ENCODE results near the gene GIGYF2. TPM values are rescaled to one million over a fixed set of nuclear protein-coding genes. Genes with fewer than 3 reads are reported as not detected.
"Not testable (repeated sequence)": the region's sequence is repeated elsewhere in the genome, so short reads cannot be mapped to it uniquely, and the experiment has no call there.

GIGYF2 gene
- total RNA-seq, 1 experiment from 2014 or later = 49.8 TPM

- DNase-seq (ENCODE audit: low read depth, low spot score); in situ Hi-C loops (cut with HindIII; ENCODE audit: low pct_unique_long_range_greater_than_20kb, low sequenced_read_pairs): not testable (repeated sequence)
Measured at GRCh38 chr2:232906867-232907717, 210.0 kb downstream of the GIGYF2 start.

GRCh38 chr2:232907718-232908085 is 210.6 kb downstream of the GIGYF2 start:
- in situ Hi-C loops (cut with HindIII; ENCODE audit: low pct_unique_long_range_greater_than_20kb, low sequenced_read_pairs); DNase-seq (ENCODE audit: low read depth, low spot score): not testable (repeated sequence)

DNA sequence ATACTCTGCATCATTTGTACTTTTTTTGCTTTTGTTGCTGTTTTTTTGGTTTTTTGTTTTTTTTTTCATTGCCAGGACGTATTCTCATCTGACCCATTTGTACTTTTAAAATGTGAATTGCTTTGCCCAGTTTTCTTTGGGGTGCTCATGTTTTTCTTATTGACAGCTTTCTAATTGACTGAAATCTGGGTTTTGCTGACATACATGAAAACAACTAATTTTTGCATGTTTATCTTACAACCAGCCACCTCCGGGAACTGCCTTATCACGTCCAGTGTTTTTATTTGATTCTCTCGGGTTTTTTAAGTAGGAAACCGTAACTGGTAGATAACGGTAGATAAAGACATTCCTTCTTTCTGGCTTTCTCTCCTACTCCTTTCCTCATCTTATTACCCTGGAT is 211.6 kb downstream of the GIGYF2 start:
- DNase-seq (ENCODE audit: low read depth, low spot score) = no peak
- in situ Hi-C loops (cut with HindIII; ENCODE audit: low pct_unique_long_range_greater_than_20kb, low sequenced_read_pairs) = no loop called here

Small RNA genes within 50 kb of the gene (small RNA-seq; reads per million reads assigned to genes)
- gene RF00019 (0 reads per million in 2 experiments), gene RN7SL359P (0.04 to 6.2 reads per million in 2 experiments), gene RNU6-107P (0 reads per million in 2 experiments)

Other genes with a start within 250 kb of the GIGYF2 start
- gene ALPI, start 241.2 kb upstream of the GIGYF2 start, total RNA-seq (2014; rRNA removed; shearing (Covaris generic)) = not detected in 2 replicates
- gene ECEL1, start 209.5 kb upstream of the GIGYF2 start, total RNA-seq (2014; rRNA removed; shearing (Covaris generic)) = 0.05 TPM in 1 of 2 replicates, not detected in the other
- not detected in 2 replicates for gene PRSS56, start 176.9 kb upstream of the GIGYF2 start, total RNA-seq (2014; rRNA removed; shearing (Covaris generic))
- gene CHRND, start 171.2 kb upstream of the GIGYF2 start, total RNA-seq (2014; rRNA removed; shearing (Covaris generic)) = 0.13 TPM in 1 of 2 replicates, not detected in the other
- gene CHRNG, start 157.6 kb upstream of the GIGYF2 start, total RNA-seq (2014; rRNA removed; shearing (Covaris generic)) = not detected in 2 replicates
- gene TIGD1, start 146.8 kb upstream of the GIGYF2 start, total RNA-seq (2014; rRNA removed; shearing (Covaris generic)) = 4.1 and 4.7 TPM in 2 replicates
- 52.7 and 71.2 TPM in 2 replicates for gene EIF4E2, start 146.6 kb upstream of the GIGYF2 start, total RNA-seq (2014; rRNA removed; shearing (Covaris generic))
- gene EFHD1, start 63.7 kb upstream of the GIGYF2 start, total RNA-seq (2014; rRNA removed; shearing (Covaris generic)) = 0.29 and 0.71 TPM in 2 replicates
- 2.2 and 2.3 TPM in 2 replicates for gene KCNJ13, start 79.2 kb downstream of the GIGYF2 start, total RNA-seq (2014; rRNA removed; shearing (Covaris generic))
- gene SNORC, start 172.9 kb downstream of the GIGYF2 start, total RNA-seq (2014; rRNA removed; shearing (Covaris generic)) = 0.55 and 1.1 TPM in 2 replicates